Bronchial epithelial cell (primary cell): ENCODE results near the gene MGLL. TPM values are rescaled to one million over a fixed set of nuclear protein-coding genes. Genes with fewer than 3 reads are reported as not detected.

Experiments used
- DNase-seq: peaks from one replicate; pipeline ENCODE4 v3.0.0-alpha.2; 2010; ENCODE audit warnings: low read depth
- FAIRE-seq: peaks from 2 replicates; lab custom pipeline; 2011; peaks lifted over from hg19 to GRCh38; lab: Jason Lieb, UNC
- H3K27me3 ChIP-seq: 2 replicates; pipeline ENCODE4 v1.5.1; 2011; ENCODE audit warnings: low read length; ENCODE audit not compliant: control insufficient read depth, insufficient read depth
- H3K36me3 ChIP-seq: 2 replicates; pipeline ENCODE4 v1.5.1; 2011; ENCODE audit warnings: low read length; ENCODE audit not compliant: control insufficient read depth, insufficient read depth
- H3K4me3 ChIP-seq: 2 replicates; pipeline ENCODE4 v1.5.1; 2011; ENCODE audit warnings: mild to moderate bottlenecking, low read depth, low read length, control low read depth
- CTCF ChIP-seq: IDR thresholded peaks from 2 replicates; pipeline ENCODE4 v1.5.1; 2011; ENCODE audit warnings: mild to moderate bottlenecking, moderate library complexity, low read length, control low read depth, inconsistent platforms; ENCODE audit not compliant: insufficient read depth, severe bottlenecking
- total RNA-seq: library from RNA; depleted of rRNA; stranded (reverse); fragments of >200 nt; gene quantifications from 2 replicates; pipeline ENCODE4 v1.2.1, GENCODE V29; 2014

The MGLL gene
- total RNA-seq, 1 donor from 2014 or later: 25.5 TPM

GRCh38 chr3:127744875-127745274 lies 77.4 kb downstream of the MGLL start:
- DNase-seq (no peak), FAIRE-seq (no peak)
- no peak for TF ChIP-seq CTCF
- Histone ChIP-seq H3K27me3 (no peaks in the 10 kb centered on the region), H3K36me3 (peaks cover 3% of the 10 kb centered on the region), H3K4me3 (no peak overlapping the region)

- H3K4me3 ChIP-seq: no peak overlapping the region
- DNase-seq (no peak), FAIRE-seq (no peak)
- H3K36me3 ChIP-seq: peaks cover 3% of the 10 kb centered on the region
- no peaks in the 10 kb centered on the region for H3K27me3 ChIP-seq
- TF ChIP-seq CTCF: no peak
Measured at GRCh38 chr3:127744253-127744815, 78.0 kb downstream of the MGLL start.

- no peak for TF ChIP-seq CTCF
- no peaks in the 10 kb centered on the region for H3K27me3 ChIP-seq
- no peak overlapping the region for H3K4me3 ChIP-seq
- peaks cover 3% of the 10 kb centered on the region for H3K36me3 ChIP-seq
- DNase-seq (no peak), FAIRE-seq (no peak)
Measured at GRCh38 chr3:127743351-127744252, 78.7 kb downstream of the MGLL start.

- no peak for TF ChIP-seq CTCF
- Histone ChIP-seq H3K27me3 (no peaks in the 10 kb centered on the region), H3K36me3 (peaks cover 3% of the 10 kb centered on the region), H3K4me3 (no peak overlapping the region)
- FAIRE-seq: no peak
- DNase-seq: no peak
Measured at GRCh38 chr3:127742580-127742979, 79.7 kb downstream of the MGLL start.

- no peak for TF ChIP-seq CTCF
- FAIRE-seq (no peak), DNase-seq (no peak)
- H3K36me3 ChIP-seq: peaks cover 3% of the 10 kb centered on the region
- no peaks in the 10 kb centered on the region for H3K27me3 ChIP-seq
- no peak overlapping the region for H3K4me3 ChIP-seq
Measured at GRCh38 chr3:127741690-127742089, 80.6 kb downstream of the MGLL start.
